ENCODE measurements around the gene CDH16. TPM values are rescaled to one million over a fixed set of nuclear protein-coding genes. Genes with fewer than 3 reads are reported as not detected.
"Not testable (repeated sequence)": the region's sequence is repeated elsewhere in the genome, so short reads cannot be mapped to it uniquely, and the experiment has no call there.

Gene CDH16
- total RNA-seq, 1 donor from 2014 or later: 0.13 TPM

DNA sequence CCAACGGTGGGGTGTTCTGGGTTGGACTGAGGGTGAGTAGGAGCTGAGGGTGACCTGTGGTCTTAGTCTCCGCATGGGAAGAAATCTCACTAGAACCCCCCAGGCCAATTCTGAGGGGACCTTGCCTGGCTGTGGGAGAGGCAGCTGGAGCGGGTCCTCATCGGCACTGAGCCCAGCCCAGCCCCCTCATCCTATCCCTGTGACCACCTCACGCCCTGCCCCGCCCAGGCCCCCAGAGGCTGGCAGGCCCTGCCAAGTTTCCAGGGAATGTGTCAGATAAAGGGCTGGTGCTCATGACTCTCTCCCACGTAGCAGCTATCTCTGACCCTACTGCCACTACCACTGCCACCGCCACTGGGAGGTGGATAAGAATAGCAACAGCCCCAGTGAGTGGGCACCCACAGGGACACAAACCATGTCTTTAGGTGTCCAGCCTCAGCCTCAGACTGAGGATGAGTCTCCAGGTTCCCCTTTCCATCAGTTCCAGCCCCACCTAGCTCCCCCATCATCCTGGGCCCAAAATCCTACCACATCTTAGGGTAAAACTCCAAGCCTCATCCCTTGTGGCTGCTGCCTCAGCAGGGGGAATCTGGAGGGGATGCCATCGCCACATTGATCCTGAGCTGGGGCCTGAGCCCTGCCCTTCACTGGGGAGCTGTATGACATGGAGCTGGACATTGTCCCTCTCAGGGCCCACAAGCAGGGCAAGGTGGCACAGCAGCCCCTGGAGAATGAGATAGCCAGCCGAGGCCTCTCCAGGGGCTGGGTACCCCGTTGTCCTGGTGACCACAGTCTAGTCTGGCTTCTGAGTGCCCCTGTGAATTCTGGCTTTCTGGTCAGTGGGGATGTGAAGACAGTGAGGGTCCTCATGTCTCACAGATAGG is 14.9 kb downstream of the CDH16 start:
- ATAC-seq (ENCODE audit: poor library complexity) (peak; percentile 59), DNase-seq (peak; percentile 82)
- intact Hi-C loops (cut with DNase I): loop anchor here (5.0 kb wide), 1 partner anchor 34 kb away; the partner anchor contains the start of gene CES2

- ATAC-seq (ENCODE audit: poor library complexity): peak; percentile 47
- peak; percentile 76 for DNase-seq
- intact Hi-C loops (cut with DNase I): loop anchor here (5.0 kb wide), 1 partner anchor 34 kb away; the partner anchor contains the start of gene CES2
Measured at GRCh38 chr16:66902648-66903543, 15.8 kb downstream of the CDH16 start.

- peak; percentile 77 for DNase-seq
- peak; percentile 2 for ATAC-seq (ENCODE audit: poor library complexity)
- intact Hi-C loops (cut with DNase I): loop anchor here (5.0 kb wide), 1 partner anchor 36 kb away; the partner anchor contains the start of gene CES2
Measured at GRCh38 chr16:66901626-66902025, 17.1 kb downstream of the CDH16 start.

DNA sequence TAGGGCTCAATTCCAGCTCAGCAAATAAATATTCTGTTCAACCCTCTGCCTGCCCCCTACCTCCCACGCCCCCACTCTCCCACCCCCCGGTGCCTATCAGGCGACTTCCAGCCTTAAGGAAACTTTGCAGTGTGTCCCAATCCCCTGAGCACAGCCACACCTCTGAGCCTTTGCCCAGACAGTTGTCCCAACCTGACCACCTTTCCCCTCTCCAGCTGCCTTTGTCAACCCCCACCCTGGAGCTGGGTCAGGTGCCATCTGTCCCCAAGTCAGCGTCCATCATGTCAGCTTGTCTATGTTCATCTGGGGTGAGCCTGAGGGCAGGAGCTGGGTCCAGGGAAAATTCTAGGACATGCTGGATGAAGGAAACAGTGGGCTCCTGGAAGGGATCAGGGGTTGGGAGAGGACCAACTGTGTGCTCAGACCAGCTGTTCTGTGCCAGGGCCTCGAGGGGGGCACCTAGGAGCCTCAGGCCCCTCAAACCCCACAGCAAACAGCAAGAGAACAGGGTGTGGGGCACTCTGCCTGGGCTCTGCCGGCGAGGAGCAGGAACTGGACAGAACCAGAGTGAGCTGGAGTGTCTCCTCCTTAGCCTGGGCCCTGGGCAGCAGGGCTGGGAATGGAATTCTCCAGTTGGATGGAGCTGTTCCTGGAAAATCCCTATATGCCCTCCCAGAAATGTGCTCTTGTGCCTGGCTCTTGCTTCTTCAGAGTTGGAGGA is 17.8 kb downstream of the CDH16 start:
- no peak for ATAC-seq (ENCODE audit: poor library complexity)
- no peak for DNase-seq
- intact Hi-C loops (cut with DNase I): loop anchor here (5.0 kb wide), 1 partner anchor 36 kb away; the partner anchor contains the start of gene CES2

- DNase-seq (peak; percentile 83), ATAC-seq (ENCODE audit: poor library complexity) (peak; percentile 0)
- intact Hi-C loops (cut with DNase I): loop anchor here (5.0 kb wide), 1 partner anchor 37 kb away; the partner anchor contains the start of gene CES2
Measured at GRCh38 chr16:66899945-66900710, 18.6 kb downstream of the CDH16 start.

GRCh38 chr16:66899310-66899944 is 19.3 kb downstream of the CDH16 start:
- intact Hi-C loops (cut with DNase I): no loop called here
- ATAC-seq (ENCODE audit: poor library complexity): no peak
- no peak for DNase-seq

DNA sequence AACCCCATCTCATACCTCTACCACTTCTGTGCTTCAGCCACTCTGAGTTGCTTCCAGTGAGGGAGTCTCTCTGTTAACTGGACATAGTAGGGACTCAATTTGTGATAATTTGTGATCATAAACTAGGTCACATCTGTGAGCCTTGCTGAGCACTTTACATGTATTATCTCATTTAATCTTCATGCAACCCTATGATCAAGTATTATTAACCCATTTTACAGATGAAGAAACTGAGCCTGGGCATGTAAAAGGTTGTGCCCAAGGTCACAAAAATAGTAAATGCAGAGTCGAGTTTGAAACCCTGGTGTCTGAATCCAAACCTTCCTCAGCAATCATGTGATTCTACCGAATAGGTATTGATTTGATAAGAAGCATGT is 19.8 kb downstream of the CDH16 start:
- no peak for ATAC-seq (ENCODE audit: poor library complexity)
- DNase-seq: no peak
- intact Hi-C loops (cut with DNase I): no loop called here

- DNase-seq (no peak), ATAC-seq (ENCODE audit: poor library complexity) (no peak)
- intact Hi-C loops (cut with DNase I): no loop called here
Measured at GRCh38 chr16:66898207-66898606, 20.5 kb downstream of the CDH16 start.

- intact Hi-C loops (cut with DNase I); ATAC-seq (ENCODE audit: poor library complexity); DNase-seq: not testable (repeated sequence)
Measured at GRCh38 chr16:66896682-66897081, 22.0 kb downstream of the CDH16 start.

- no peak for ATAC-seq (ENCODE audit: poor library complexity)
- no peak for DNase-seq
- intact Hi-C loops (cut with DNase I): no loop called here
Measured at GRCh38 chr16:66895999-66896398, 22.7 kb downstream of the CDH16 start.

- DNase-seq: no peak
Measured at GRCh38 chr16:66895689-66895979, 23.1 kb downstream of the CDH16 start.

GRCh38 chr16:66894948-66895688 is 23.6 kb downstream of the CDH16 start:
- DNase-seq (peak; percentile 68), ATAC-seq (ENCODE audit: poor library complexity) (peak; percentile 82)
- intact Hi-C loops (cut with DNase I): no loop called here

More at GRCh38 chr16:66895689-66895979, 23.1 kb downstream of the CDH16 start:
- intact Hi-C loops (cut with DNase I): no loop called here
- ATAC-seq (ENCODE audit: poor library complexity): no peak

DNA sequence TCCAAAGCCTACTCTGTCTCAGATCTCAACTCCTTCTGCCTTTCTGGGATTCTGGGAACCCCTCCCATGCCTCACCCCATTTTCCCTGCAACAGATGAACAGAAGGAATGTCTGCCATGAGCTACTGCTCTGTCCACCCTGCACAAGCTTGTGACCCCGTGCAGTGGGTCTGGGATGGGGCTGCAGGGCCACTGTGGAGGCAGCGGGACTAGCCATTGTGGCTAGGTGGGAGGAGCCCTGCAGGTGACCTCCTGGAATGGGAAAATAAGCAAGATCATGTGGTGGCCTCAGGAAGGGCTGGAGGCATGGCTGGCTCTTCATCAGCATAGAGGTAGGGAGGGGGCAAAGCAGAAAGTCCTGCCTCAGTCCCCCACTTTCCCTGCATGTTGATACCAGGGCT is 24.6 kb downstream of the CDH16 start:
- DNase-seq: no peak
- intact Hi-C loops (cut with DNase I): no loop called here
- no peak for ATAC-seq (ENCODE audit: poor library complexity)

GRCh38 chr16:66891797-66892196 is 26.9 kb downstream of the CDH16 start:
- DNase-seq (no peak), ATAC-seq (ENCODE audit: poor library complexity) (no peak)
- intact Hi-C loops (cut with DNase I): no loop called here

GRCh38 chr16:66891360-66891759 is 27.3 kb downstream of the CDH16 start:
- no peak for DNase-seq
- ATAC-seq (ENCODE audit: poor library complexity): no peak
- intact Hi-C loops (cut with DNase I): no loop called here

- DNase-seq (no peak), ATAC-seq (ENCODE audit: poor library complexity) (no peak)
- intact Hi-C loops (cut with DNase I): no loop called here
Measured at GRCh38 chr16:66890799-66891198, 27.9 kb downstream of the CDH16 start.

- ATAC-seq (ENCODE audit: poor library complexity) (no peak), DNase-seq (no peak)
- intact Hi-C loops (cut with DNase I): no loop called here
Measured at GRCh38 chr16:66889622-66890021, 29.1 kb downstream of the CDH16 start.

All from Right ventricle myocardium superior (tissue), 1 donor.